Measurements from ENCODE around the gene VANGL1. TPM values are rescaled to one million over a fixed set of nuclear protein-coding genes. Genes with fewer than 3 reads are reported as not detected.

Gene VANGL1
- total RNA-seq, 4 donors from 2014 or later = 17.7 to 33.6 (median 26.2) TPM

DNA sequence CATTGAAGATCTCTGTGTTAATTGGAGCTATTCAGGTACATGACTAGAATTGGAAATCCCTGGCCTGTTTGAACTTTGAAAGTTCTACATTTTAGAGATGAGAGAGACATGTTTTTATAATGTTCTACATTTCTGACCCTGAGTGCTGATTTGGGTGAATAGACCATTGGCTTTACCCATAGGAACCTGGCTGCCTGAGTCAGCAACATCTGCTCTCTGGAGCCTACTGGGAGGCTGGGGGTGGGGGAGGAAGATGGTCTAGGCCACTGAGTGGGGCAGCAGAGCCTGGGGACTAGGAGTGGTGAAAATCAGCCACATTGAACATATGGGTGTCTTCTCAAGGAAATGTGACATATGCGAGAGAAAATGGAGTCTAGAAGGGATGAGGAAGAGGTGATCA, 1.4 kb upstream of the VANGL1 start:
- H3K4me3 ChIP-seq = no peak overlapping the region
- H3K4me1 ChIP-seq = peaks cover 23% of the 10 kb centered on the region
- no peaks in the 10 kb centered on the region for H3K36me3 ChIP-seq
- DNase-seq (ENCODE audit: low spot score in 2 of 2) = no peak
- TF ChIP-seq EP300 (IDR thresholded peaks at IDR 0.05) = no peak
- TF ChIP-seq, protein P1, sequence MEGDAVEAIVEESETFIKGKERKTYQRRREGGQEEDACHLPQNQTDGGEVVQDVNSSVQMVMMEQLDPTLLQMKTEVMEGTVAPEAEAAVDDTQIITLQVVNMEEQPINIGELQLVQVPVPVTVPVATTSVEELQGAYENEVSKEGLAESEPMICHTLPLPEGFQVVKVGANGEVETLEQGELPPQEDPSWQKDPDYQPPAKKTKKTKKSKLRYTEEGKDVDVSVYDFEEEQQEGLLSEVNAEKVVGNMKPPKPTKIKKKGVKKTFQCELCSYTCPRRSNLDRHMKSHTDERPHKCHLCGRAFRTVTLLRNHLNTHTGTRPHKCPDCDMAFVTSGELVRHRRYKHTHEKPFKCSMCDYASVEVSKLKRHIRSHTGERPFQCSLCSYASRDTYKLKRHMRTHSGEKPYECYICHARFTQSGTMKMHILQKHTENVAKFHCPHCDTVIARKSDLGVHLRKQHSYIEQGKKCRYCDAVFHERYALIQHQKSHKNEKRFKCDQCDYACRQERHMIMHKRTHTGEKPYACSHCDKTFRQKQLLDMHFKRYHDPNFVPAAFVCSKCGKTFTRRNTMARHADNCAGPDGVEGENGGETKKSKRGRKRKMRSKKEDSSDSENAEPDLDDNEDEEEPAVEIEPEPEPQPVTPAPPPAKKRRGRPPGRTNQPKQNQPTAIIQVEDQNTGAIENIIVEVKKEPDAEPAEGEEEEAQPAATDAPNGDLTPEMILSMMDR (IDR thresholded peaks at IDR 0.05) = no peak
- TF ChIP-seq POLR2AphosphoS5 (IDR thresholded peaks at IDR 0.05) = no peak
- no peak for TF ChIP-seq POLR2A (IDR thresholded peaks at IDR 0.05)
- no peaks in the 10 kb centered on the region for H3K27me3 ChIP-seq
- WGBS = 73% methylated on average over 1 of the region's 1 CpG
- H3K27ac ChIP-seq = no peak overlapping the region
- H3K9me3 ChIP-seq = peaks cover 3% of the 10 kb centered on the region

DNA sequence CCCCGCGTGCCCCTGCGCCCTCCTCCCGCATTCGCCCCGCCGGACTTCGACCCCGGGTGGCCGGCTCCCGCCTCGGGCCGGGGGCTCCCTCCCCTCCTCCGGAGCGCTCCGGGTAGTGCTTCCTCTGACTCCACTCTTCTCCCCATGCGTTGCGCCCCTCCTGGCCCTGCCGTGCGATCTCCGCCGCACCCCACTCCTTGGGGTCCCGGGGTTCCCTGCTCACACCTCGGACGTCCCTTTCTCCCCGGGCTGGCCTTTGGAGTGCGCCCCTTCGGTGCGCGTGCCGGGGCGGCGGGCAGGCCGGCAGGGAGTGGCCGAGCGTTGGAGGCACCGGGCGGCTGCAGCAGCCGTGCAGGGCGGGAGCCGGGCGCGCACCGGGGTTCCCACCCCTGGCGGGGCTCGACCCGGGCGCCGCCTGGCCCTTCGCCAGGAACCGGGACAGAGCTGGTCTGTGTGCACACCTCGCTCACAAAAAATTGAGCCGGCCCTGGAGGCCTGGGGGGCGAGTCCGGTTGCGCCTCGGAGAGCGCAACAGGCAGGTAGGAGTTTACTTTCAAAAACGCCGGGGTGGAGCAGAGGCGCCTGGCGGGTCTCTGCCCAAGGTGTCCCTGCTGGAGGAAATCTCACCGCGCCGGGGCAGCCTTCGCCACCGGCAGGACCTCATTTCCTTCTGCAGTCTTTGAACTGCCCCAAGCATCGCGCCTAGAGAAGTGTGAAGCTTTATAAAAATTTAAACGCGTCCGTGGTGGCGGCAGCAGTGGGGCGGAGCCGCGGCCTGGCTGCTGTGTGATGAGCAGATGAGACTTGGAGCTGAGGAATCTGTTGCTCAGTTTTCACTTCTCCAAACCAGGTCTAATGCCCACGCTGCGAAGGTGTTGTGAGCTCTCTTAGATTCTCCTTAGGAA, 650 bp downstream of the VANGL1 start:
- no peaks in the 10 kb centered on the region for H3K36me3 ChIP-seq
- H3K9me3 ChIP-seq = no peaks in the 10 kb centered on the region
- no peaks in the 10 kb centered on the region for H3K27me3 ChIP-seq
- H3K4me3 ChIP-seq = peak overlapping the region; percentile 87
- DNase-seq (ENCODE audit: low spot score in 2 of 2) = no peak
- TF ChIP-seq EP300 (IDR thresholded peaks at IDR 0.05) = no peak
- TF ChIP-seq, protein P1 (IDR thresholded peaks at IDR 0.05) = no peak
- no peak for TF ChIP-seq POLR2A (IDR thresholded peaks at IDR 0.05)
- no peak for TF ChIP-seq POLR2AphosphoS5 (IDR thresholded peaks at IDR 0.05)
- WGBS = under 1% methylated on average over 18 of the region's 78 CpGs
- peak overlapping the region; percentile 86 for H3K27ac ChIP-seq
- peaks cover 33% of the 10 kb centered on the region for H3K4me1 ChIP-seq

DNA sequence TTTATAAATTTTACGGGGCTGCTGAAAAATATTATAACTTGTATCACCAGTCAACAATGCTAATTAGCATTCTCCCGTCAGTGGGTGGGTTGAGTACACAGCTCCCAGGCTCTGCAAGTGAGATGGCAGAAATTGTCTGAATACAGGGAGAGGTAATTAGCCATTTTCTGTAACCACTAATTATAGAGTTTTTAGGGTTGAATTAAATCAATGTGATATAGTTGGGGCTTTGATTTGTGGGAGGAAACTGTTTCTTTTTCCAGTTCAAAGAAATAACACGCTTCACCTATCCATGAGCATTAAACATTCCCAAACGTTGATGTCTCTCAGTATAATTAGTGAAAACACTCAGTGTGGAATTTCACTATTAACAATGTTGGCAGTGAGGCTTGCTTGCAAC, 1.5 kb downstream of the VANGL1 start:
- H3K36me3 ChIP-seq = no peaks in the 10 kb centered on the region
- no peaks in the 10 kb centered on the region for H3K27me3 ChIP-seq
- H3K4me3 ChIP-seq = peak overlapping the region; percentile 87
- no peaks in the 10 kb centered on the region for H3K9me3 ChIP-seq
- H3K27ac ChIP-seq = peak overlapping the region; percentile 86
- WGBS = 40% methylated on average over 4 of the region's 4 CpGs
- H3K4me1 ChIP-seq = peaks cover 39% of the 10 kb centered on the region
- no peak for DNase-seq (ENCODE audit: low spot score in 2 of 2)
- TF ChIP-seq POLR2AphosphoS5 (IDR thresholded peaks at IDR 0.05) = no peak
- TF ChIP-seq, protein P1 (IDR thresholded peaks at IDR 0.05) = no peak
- no peak for TF ChIP-seq EP300 (IDR thresholded peaks at IDR 0.05)
- TF ChIP-seq POLR2A (IDR thresholded peaks at IDR 0.05) = no peak

DNA sequence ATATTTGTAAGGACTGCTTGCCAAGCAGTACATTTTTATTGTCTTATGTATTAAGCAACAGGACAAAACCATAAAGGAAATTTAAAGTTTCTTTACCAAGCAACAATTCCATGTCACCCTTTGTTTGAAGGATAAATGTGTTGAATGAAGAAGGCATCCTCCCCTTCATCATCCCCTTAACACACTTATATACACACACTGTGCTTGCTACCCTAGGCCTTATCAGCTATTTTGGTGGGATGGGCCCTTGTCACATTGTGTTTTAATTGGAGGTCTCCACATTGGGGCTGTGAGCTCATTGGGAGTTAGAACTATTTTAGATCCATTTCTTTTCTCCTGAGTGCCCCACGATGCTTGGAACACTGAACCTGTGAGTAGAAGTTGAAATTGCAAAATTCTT, 1.9 kb downstream of the VANGL1 start:
- peaks cover 43% of the 10 kb centered on the region for H3K4me1 ChIP-seq
- TF ChIP-seq, protein P1 (IDR thresholded peaks at IDR 0.05) = no peak
- TF ChIP-seq EP300 (IDR thresholded peaks at IDR 0.05) = no peak
- TF ChIP-seq POLR2AphosphoS5 (IDR thresholded peaks at IDR 0.05) = no peak
- TF ChIP-seq POLR2A (IDR thresholded peaks at IDR 0.05) = no peak

DNA sequence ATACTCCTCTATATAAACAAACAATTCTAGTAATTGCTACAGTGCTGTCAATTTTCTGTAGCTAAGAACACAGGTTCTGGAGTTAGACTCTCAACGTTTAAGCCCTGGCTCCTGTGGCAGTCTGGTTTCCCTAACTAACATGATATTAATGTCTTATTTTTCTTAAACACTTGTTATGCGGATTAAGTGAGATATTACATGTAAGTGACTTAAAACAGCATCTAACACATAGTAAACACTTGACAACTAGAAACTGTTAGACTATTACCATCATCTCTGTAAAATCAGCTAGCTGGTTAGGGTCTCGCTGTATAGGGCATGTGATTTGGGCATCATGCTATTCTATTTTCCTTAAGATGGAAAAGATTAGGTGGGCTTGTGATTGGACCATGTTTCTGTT, 2.3 kb downstream of the VANGL1 start:
- no peak overlapping the region for H3K4me3 ChIP-seq
- TF ChIP-seq POLR2A (IDR thresholded peaks at IDR 0.05) (no peak), EP300 (IDR thresholded peaks at IDR 0.05) (no peak), POLR2AphosphoS5 (IDR thresholded peaks at IDR 0.05) (no peak)
- TF ChIP-seq, protein P1 (IDR thresholded peaks at IDR 0.05) = no peak
- no peaks in the 10 kb centered on the region for H3K36me3 ChIP-seq
- 90% methylated on average over 3 of the region's 3 CpGs for WGBS
- H3K27ac ChIP-seq = no peak overlapping the region
- DNase-seq (ENCODE audit: low spot score in 2 of 2) = no peak
- H3K9me3 ChIP-seq = no peaks in the 10 kb centered on the region
- H3K27me3 ChIP-seq = no peaks in the 10 kb centered on the region
- H3K4me1 ChIP-seq = peaks cover 45% of the 10 kb centered on the region

More for the DNA sequence above, 1.9 kb downstream of the VANGL1 start:
- 88% methylated on average over 1 of the region's 1 CpG for WGBS
- Histone ChIP-seq H3K4me3 (no peak overlapping the region), H3K9me3 (no peaks in the 10 kb centered on the region), H3K27ac (no peak overlapping the region), H3K36me3 (no peaks in the 10 kb centered on the region), H3K27me3 (no peaks in the 10 kb centered on the region)
- no peak for DNase-seq (ENCODE audit: low spot score in 2 of 2)

All from suprapubic skin (tissue), 4 donors.